Measurements from ENCODE around the gene ANKRD53.

ANKRD53 gene

DNA sequence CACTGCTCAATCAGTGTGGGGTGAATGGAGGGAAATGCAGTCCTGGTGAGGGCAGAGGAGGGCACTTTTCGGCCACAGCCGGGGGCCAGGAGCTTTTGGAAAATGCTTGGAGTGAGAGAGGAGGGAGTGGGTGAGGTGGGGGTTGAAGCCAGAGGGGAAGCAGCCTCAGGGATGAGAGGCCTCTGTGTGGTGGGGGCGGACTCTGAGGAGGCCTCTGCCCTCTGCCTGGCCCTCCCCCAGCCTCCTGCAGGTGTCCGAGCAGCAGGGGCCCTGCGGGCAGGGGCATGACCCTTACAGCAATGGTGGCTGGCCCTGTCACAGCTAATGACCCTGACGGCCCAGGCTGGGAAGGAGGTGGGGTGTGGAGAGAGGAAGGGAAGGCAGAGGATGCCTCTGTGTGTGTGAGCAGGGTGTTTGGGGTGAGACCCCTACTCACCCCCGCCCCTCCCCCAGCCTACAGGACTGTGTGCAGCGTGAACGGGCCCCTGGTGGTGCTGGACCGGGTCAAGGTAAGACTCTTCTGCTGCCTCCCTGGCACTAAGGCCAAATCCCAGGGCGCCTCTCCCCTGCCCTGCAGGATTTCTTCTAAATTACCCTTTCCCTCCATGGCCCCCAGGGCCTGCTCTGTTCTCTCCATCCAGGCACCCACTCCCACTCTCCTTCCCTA lies 35.1 kb upstream of the ANKRD53 start:
- TF ChIP-seq TCF4 (CRISPR knock-in tag; IDR thresholded peaks at IDR 0.05; ENCODE audit: borderline replicate concordance): no peak
- TF ChIP-seq, protein P1, sequence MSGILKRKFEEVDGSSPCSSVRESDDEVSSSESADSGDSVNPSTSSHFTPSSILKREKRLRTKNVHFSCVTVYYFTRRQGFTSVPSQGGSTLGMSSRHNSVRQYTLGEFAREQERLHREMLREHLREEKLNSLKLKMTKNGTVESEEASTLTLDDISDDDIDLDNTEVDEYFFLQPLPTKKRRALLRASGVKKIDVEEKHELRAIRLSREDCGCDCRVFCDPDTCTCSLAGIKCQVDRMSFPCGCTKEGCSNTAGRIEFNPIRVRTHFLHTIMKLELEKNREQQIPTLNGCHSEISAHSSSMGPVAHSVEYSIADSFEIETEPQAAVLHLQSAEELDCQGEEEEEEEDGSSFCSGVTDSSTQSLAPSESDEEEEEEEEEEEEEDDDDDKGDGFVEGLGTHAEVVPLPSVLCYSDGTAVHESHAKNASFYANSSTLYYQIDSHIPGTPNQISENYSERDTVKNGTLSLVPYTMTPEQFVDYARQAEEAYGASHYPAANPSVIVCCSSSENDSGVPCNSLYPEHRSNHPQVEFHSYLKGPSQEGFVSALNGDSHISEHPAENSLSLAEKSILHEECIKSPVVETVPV (CRISPR knock-in tag; IDR thresholded peaks at IDR 0.05): no peak
- TF ChIP-seq, protein P2, sequence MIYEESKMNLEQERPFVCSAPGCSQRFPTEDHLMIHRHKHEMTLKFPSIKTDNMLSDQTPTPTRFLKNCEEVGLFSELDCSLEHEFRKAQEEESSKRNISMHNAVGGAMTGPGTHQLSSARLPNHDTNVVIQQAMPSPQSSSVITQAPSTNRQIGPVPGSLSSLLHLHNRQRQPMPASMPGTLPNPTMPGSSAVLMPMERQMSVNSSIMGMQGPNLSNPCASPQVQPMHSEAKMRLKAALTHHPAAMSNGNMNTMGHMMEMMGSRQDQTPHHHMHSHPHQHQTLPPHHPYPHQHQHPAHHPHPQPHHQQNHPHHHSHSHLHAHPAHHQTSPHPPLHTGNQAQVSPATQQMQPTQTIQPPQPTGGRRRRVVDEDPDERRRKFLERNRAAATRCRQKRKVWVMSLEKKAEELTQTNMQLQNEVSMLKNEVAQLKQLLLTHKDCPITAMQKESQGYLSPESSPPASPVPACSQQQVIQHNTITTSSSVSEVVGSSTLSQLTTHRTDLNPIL (CRISPR knock-in tag; IDR thresholded peaks at IDR 0.05; ENCODE audit: low read depth): no peak
- TF ChIP-seq, protein P3, sequence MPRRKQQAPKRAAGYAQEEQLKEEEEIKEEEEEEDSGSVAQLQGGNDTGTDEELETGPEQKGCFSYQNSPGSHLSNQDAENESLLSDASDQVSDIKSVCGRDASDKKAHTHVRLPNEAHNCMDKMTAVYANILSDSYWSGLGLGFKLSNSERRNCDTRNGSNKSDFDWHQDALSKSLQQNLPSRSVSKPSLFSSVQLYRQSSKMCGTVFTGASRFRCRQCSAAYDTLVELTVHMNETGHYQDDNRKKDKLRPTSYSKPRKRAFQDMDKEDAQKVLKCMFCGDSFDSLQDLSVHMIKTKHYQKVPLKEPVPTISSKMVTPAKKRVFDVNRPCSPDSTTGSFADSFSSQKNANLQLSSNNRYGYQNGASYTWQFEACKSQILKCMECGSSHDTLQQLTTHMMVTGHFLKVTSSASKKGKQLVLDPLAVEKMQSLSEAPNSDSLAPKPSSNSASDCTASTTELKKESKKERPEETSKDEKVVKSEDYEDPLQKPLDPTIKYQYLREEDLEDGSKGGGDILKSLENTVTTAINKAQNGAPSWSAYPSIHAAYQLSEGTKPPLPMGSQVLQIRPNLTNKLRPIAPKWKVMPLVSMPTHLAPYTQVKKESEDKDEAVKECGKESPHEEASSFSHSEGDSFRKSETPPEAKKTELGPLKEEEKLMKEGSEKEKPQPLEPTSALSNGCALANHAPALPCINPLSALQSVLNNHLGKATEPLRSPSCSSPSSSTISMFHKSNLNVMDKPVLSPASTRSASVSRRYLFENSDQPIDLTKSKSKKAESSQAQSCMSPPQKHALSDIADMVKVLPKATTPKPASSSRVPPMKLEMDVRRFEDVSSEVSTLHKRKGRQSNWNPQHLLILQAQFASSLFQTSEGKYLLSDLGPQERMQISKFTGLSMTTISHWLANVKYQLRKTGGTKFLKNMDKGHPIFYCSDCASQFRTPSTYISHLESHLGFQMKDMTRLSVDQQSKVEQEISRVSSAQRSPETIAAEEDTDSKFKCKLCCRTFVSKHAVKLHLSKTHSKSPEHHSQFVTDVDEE (CRISPR knock-in tag; IDR thresholded peaks at IDR 0.05): no peak
- TF ChIP-seq, protein P4, sequence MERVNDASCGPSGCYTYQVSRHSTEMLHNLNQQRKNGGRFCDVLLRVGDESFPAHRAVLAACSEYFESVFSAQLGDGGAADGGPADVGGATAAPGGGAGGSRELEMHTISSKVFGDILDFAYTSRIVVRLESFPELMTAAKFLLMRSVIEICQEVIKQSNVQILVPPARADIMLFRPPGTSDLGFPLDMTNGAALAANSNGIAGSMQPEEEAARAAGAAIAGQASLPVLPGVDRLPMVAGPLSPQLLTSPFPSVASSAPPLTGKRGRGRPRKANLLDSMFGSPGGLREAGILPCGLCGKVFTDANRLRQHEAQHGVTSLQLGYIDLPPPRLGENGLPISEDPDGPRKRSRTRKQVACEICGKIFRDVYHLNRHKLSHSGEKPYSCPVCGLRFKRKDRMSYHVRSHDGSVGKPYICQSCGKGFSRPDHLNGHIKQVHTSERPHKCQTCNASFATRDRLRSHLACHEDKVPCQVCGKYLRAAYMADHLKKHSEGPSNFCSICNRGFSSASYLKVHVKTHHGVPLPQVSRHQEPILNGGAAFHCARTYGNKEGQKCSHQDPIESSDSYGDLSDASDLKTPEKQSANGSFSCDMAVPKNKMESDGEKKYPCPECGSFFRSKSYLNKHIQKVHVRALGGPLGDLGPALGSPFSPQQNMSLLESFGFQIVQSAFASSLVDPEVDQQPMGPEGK (CRISPR knock-in tag; IDR thresholded peaks at IDR 0.05; ENCODE audit: borderline replicate concordance): no peak
- TF ChIP-seq ISL1 (CRISPR knock-in tag; IDR thresholded peaks at IDR 0.05): no peak
- TF ChIP-seq BACH2 (CRISPR knock-in tag; IDR thresholded peaks at IDR 0.05; ENCODE audit: borderline replicate concordance): no peak
- no peak for TF ChIP-seq PPARA (CRISPR knock-in tag; IDR thresholded peaks at IDR 0.05; ENCODE audit: borderline replicate concordance)
- no peak for TF ChIP-seq ZNF565 (CRISPR knock-in tag; conservative IDR thresholded peaks at IDR 0.05; ENCODE audit: low read depth)
- no peak for TF ChIP-seq ZNF70 (CRISPR knock-in tag; IDR thresholded peaks at IDR 0.05)
- TF ChIP-seq ZFP30 (CRISPR knock-in tag; IDR thresholded peaks at IDR 0.05): no peak
- TF ChIP-seq SNAI2 (CRISPR knock-in tag; IDR thresholded peaks at IDR 0.05): no peak
- TF ChIP-seq OSR1 (CRISPR knock-in tag; IDR thresholded peaks at IDR 0.05): no peak
- TF ChIP-seq, protein P5, sequence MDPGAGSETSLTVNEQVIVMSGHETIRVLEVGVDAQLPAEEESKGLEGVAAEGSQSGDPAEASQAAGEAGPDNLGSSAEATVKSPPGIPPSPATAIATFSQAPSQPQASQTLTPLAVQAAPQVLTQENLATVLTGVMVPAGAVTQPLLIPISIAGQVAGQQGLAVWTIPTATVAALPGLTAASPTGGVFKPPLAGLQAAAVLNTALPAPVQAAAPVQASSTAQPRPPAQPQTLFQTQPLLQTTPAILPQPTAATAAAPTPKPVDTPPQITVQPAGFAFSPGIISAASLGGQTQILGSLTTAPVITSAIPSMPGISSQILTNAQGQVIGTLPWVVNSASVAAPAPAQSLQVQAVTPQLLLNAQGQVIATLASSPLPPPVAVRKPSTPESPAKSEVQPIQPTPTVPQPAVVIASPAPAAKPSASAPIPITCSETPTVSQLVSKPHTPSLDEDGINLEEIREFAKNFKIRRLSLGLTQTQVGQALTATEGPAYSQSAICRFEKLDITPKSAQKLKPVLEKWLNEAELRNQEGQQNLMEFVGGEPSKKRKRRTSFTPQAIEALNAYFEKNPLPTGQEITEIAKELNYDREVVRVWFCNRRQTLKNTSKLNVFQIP (CRISPR knock-in tag; IDR thresholded peaks at IDR 0.05; ENCODE audit: borderline replicate concordance, low read depth): no peak
- no peak for TF ChIP-seq ESRRG (CRISPR knock-in tag; IDR thresholded peaks at IDR 0.05)
- ATAC-seq: no peak

DNA sequence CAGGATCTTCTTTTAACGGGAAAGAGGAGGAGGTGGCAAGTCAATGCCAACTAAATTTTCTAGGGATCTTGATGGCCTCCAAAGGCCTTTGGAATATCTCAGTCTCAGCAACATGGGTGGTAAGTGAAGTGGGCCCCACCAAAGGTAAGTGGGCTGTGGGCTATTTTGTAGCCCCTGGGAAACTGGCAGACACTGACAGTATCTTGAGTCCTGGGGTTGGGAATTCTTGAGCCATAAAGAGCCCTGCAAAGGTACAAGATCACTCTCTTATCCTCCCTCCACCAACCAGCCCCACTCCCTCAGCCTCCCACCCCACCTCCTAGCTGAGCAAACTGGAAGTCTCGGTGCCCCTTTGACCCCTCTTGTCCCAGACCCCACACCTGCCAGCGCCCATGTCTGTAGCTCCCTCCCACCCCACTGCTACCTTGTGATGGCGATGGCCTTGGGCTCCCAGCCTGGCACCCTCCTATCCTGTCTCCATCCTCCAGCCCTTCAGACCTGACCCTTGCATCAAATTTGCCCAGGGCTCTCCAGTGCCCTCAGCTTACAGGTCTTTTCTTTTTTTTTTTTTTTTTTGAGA lies 34.2 kb upstream of the ANKRD53 start:
- no peak for ATAC-seq
- TF ChIP-seq OSR1 (CRISPR knock-in tag; IDR thresholded peaks at IDR 0.05): no peak
- no peak for TF ChIP-seq ZNF70 (CRISPR knock-in tag; IDR thresholded peaks at IDR 0.05)
- no peak for TF ChIP-seq RARB (CRISPR knock-in tag; IDR thresholded peaks at IDR 0.05)
- TF ChIP-seq, protein P2 (CRISPR knock-in tag; IDR thresholded peaks at IDR 0.05; ENCODE audit: low read depth): no peak
- TF ChIP-seq TOX (CRISPR knock-in tag; IDR thresholded peaks at IDR 0.05; ENCODE audit: borderline replicate concordance): no peak
- TF ChIP-seq BACH2 (CRISPR knock-in tag; IDR thresholded peaks at IDR 0.05; ENCODE audit: borderline replicate concordance): no peak
- TF ChIP-seq ARNTL (CRISPR knock-in tag; IDR thresholded peaks at IDR 0.05; ENCODE audit: borderline replicate concordance, low read depth): no peak
- TF ChIP-seq ZNF565 (CRISPR knock-in tag; conservative IDR thresholded peaks at IDR 0.05; ENCODE audit: low read depth): no peak
- TF ChIP-seq SNAI2 (CRISPR knock-in tag; IDR thresholded peaks at IDR 0.05): no peak
- TF ChIP-seq ZNF8 (CRISPR knock-in tag; IDR thresholded peaks at IDR 0.05): no peak
